Adrenal gland (tissue), 12 donors: Measurements from ENCODE around the gene VWDE. TPM values are rescaled to one million over a fixed set of nuclear protein-coding genes. Genes with fewer than 3 reads are reported as not detected.
A peak's percentile ranks its signal among the peaks of the same experiment; 100 is the strongest.

Source experiments
- DNase-seq, 7 donors: peaks; one replicate each; pipeline ENCODE4 v3.0.0-alpha.2; 2019 to 2020
- H3K27ac ChIP-seq, 5 donors: fragments of 200-600 bp; sonication (generic) in 4 of 5; 1 replicate in 3 of 5; 2 replicates in 2 of 5; pipeline versions ENCODE4 v1.5.1 to v1.8.0; 2016 to 2020; ENCODE audit warnings: mild to moderate bottlenecking in 1 of 5
- H3K27me3 ChIP-seq: fragments of 200-600 bp; 2 replicates; pipeline ENCODE4 v1.8.0; 2021
- H3K36me3 ChIP-seq, 2 donors: fragments of 200-600 bp; replicated peaks in 1 of 2; 1 replicate in 1 of 2; 2 replicates in 1 of 2; pipeline versions ENCODE4 v1.5.1 to v1.8.0; 2018 to 2022
- H3K4me1 ChIP-seq, 2 donors: fragments of 200-600 bp; replicated peaks in 1 of 2; 1 replicate in 1 of 2; 2 replicates in 1 of 2; pipeline versions ENCODE4 v1.5.1 to v1.8.0; 2018 to 2021
- H3K4me3 ChIP-seq, 4 donors: fragments of 200-600 bp; sonication (generic) in 3 of 4; one replicate each; pipeline ENCODE4 v1.5.1; 2016 to 2018
- H3K9me3 ChIP-seq, 3 donors: fragments of 200-600 bp; sonication (generic) in 1 of 3; replicated peaks in 1 of 3; 1 replicate in 2 of 3; 2 replicates in 1 of 3; pipeline versions ENCODE4 v1.5.1 to v1.8.0; 2016 to 2021
- POLR2A ChIP-seq, 2 donors: fragments of 450-650 bp; IDR thresholded peaks; one replicate each; pipeline ENCODE4 v1.6.1; 2017; ENCODE audit warnings: antibody characterized with exemption in 2 of 2, mild to moderate bottlenecking in 2 of 2, moderate library complexity in 1 of 2
- WGBS, 4 donors: extraction: QIAGEN DNeasy Blood & Tissue Kit in 2 of 4; methylation state at CpG; one replicate each; pipeline versions ENCODE4 v1.1.5 to v1.1.7; 2013 to 2017; 5-methylcytosine and 5-hydroxymethylcytosine counted together
- intact Hi-C, 2 donors: fragments of 100-400 bp; cut with DNase I; formaldehyde crosslinking; loops; one replicate each; pipeline versions ENCODE4 v1.14.1 to v1.15.0; 2022 to 2023
- polyA plus RNA-seq, 3 donors: library from polyadenylated mRNA; stranded (reverse); fragments of 200-250 nt in 2 of 3; fragments of 350-450 nt in 1 of 3; fragmentation: Illumina TruSeq in 1 of 3; extraction: RNeasy Lipid Tissue Mini Kit (QIAGEN cat#74804) in 1 of 3; gene quantifications; one replicate each; pipeline ENCODE4 v1.2.3, GENCODE V29; 2013 to 2014
- total RNA-seq, 9 donors: library from RNA; depleted of rRNA in 4 of 9; stranded (reverse); fragments of >200 nt in 4 of 9; fragments of 120-200 nt in 1 of 9; fragmentation: NEBNext Ultra II Directional in 1 of 9; extraction: Animal tissue kit (Norgen Biotek cat#: 25700) in 1 of 9; gene quantifications; one replicate each; pipeline versions ENCODE4 v1.1.0 to v1.2.4, GENCODE V29; 2013 to 2023
- TF ChIP-seq, protein P1 (sequence below), 6 experiments: fragments of 450-650 bp in 4 of 6; fragments of 200-600 bp in 2 of 6; sonication (generic) in 1 of 6; IDR thresholded peaks; 1 replicate in 5 of 6; 2 replicates in 1 of 6; pipeline versions ENCODE4 v1.5.1 to v1.8.0; 2016 to 2021; ENCODE audit warnings: antibody characterized with exemption in 6 of 6, mild to moderate bottlenecking in 2 of 6, moderate library complexity in 1 of 6
- donor health status: healthy with polysubstance abuse.
- donor health status: Bipolar disorder and iron deficiency.
- donor health status: DM: yes; HTN: yes; CAD: no.
- donor health status: DM: no; HTN: no; CAD: no.
- donor health status: DM: no; HTN: no; CAD: no.
- donor health status: DM: yes; HTN: yes; CAD: no.

The VWDE gene
- total and polyA plus RNA-seq, 12 donors, result 0.26 to 11.1 (median 0.95) TPM; not detected in 2

DNA sequence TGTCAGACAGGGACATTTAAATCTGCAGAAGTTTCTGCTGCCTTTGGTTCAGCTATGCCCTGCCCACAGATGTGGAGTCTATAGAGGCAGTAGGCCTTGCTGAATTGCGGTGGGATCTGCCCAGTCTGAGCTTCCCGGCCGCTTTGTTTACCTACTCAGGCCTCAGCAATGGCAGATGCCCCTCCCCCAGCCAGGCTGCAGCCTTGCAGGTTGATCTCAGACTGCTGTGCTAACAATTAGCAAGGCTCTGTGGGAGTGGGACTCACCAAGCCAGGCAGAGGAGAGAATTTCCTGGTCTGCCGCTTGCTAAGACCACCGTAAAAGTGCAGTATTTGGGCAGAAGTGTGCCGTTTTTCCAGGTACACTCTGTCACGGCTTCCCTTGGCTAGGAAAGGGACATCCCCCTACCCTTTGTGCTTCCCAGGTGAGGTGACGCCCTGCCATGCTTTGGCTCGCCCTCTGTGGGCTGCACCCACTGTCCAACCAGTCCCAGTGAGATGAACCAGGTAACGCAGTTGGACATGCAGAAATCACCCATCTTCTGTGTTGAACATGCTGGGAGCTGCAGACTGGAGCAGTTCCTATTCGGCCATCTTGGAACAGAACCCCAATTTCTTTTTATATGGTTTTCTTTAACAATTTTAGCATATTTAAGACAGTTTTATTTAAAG, 28.4 kb upstream of the VWDE start:
- no peaks in the 10 kb centered on the region for H3K4me1 ChIP-seq
- no peaks in the 10 kb centered on the region for H3K9me3 ChIP-seq
- 54 to 74% (median 72%) methylated on average over 10 to 11 of the region's 11 CpGs for WGBS, 4 donors
- intact Hi-C loops, result no loop called here
- no peaks in the 10 kb centered on the region for H3K27me3 ChIP-seq
- H3K27ac ChIP-seq, result no peak overlapping the region
- H3K4me3 ChIP-seq, result no peak overlapping the region
- H3K36me3 ChIP-seq, result no peaks in the 10 kb centered on the region
- DNase-seq, result no peak
- TF ChIP-seq POLR2A (IDR thresholded peaks at IDR 0.05), result no peak
- TF ChIP-seq, protein P1, sequence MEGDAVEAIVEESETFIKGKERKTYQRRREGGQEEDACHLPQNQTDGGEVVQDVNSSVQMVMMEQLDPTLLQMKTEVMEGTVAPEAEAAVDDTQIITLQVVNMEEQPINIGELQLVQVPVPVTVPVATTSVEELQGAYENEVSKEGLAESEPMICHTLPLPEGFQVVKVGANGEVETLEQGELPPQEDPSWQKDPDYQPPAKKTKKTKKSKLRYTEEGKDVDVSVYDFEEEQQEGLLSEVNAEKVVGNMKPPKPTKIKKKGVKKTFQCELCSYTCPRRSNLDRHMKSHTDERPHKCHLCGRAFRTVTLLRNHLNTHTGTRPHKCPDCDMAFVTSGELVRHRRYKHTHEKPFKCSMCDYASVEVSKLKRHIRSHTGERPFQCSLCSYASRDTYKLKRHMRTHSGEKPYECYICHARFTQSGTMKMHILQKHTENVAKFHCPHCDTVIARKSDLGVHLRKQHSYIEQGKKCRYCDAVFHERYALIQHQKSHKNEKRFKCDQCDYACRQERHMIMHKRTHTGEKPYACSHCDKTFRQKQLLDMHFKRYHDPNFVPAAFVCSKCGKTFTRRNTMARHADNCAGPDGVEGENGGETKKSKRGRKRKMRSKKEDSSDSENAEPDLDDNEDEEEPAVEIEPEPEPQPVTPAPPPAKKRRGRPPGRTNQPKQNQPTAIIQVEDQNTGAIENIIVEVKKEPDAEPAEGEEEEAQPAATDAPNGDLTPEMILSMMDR (IDR thresholded peaks at IDR 0.05), result no peak

DNA sequence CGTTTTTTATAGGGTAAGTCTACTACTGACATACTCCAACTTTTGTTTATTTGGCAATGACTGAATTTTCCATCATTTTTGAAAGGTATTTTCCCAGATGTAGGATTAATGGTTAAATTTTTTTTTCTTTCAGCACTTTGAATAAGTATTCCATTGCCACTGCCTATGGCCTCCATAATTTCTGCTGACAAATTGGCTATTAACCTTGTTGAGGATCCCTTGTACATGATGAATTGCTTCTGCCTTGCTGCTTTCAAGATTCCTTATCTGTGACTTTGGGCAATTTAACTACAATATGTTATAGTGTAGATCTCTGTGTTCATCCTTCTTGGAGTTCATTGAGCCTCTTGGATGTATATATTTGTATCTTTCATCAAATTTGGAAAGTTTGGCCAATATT, 21.6 kb upstream of the VWDE start:
- WGBS, 4 donors, result 39 to 50% (median 45%) methylated on average over 1 of the region's 1 CpG
- H3K9me3 ChIP-seq, result no peaks in the 10 kb centered on the region
- intact Hi-C loops, result no loop called here
- no peak overlapping the region for H3K4me3 ChIP-seq
- no peak for DNase-seq
- no peak overlapping the region for H3K27ac ChIP-seq
- H3K4me1 ChIP-seq, result no peaks in the 10 kb centered on the region
- no peaks in the 10 kb centered on the region for H3K27me3 ChIP-seq
- TF ChIP-seq, protein P1 (IDR thresholded peaks at IDR 0.05), result no peak
- no peak for TF ChIP-seq POLR2A (IDR thresholded peaks at IDR 0.05)
- H3K36me3 ChIP-seq, result no peaks in the 10 kb centered on the region

DNA sequence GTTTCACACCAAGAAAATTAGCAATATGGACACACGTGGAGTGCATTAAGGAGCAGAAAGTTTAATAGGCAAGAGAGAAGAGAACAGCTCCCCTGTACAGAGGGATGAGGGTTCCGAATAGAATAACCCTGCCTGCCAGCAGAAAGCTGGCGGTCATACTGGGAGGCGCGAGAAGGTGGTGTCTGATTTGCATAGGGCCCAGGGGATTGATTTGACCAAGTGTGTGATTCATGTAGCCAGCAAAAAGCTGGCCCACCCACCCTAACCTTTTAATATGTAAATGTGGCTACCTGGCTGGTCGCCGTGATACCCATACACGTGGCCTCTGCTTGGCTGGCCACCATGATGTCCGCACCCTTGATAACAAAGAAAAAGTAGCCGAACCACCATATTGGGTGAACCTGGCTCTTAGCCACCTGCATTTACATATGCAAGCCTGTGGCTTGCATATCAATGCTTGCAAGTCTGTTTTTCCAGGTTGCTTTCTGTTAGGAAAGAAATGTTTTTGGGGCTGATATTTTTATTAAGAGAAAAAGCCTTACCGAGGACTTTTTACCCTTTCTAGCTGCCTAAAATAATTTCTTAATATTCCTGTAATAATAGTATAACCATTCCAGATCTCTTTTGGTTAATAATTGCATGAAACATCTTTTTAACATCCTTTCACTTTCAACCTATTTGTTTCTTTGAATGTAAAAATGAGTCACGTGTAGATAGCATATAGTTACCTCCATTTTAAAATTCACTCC, 20.5 kb upstream of the VWDE start:
- TF ChIP-seq, protein P1 (IDR thresholded peaks at IDR 0.05), result no peak
- TF ChIP-seq POLR2A (IDR thresholded peaks at IDR 0.05), result no peak
- intact Hi-C loops, result no loop called here
- no peaks in the 10 kb centered on the region for H3K27me3 ChIP-seq
- no peaks in the 10 kb centered on the region for H3K4me1 ChIP-seq
- H3K9me3 ChIP-seq, result no peaks in the 10 kb centered on the region
- no peak overlapping the region for H3K27ac ChIP-seq
- H3K36me3 ChIP-seq, result no peaks in the 10 kb centered on the region
- DNase-seq, result peak in 1 of 7 donors; percentile 22
- 52 to 59% (median 56%) methylated on average over 12 of the region's 12 CpGs for WGBS, 4 donors
- H3K4me3 ChIP-seq, result no peak overlapping the region

DNA sequence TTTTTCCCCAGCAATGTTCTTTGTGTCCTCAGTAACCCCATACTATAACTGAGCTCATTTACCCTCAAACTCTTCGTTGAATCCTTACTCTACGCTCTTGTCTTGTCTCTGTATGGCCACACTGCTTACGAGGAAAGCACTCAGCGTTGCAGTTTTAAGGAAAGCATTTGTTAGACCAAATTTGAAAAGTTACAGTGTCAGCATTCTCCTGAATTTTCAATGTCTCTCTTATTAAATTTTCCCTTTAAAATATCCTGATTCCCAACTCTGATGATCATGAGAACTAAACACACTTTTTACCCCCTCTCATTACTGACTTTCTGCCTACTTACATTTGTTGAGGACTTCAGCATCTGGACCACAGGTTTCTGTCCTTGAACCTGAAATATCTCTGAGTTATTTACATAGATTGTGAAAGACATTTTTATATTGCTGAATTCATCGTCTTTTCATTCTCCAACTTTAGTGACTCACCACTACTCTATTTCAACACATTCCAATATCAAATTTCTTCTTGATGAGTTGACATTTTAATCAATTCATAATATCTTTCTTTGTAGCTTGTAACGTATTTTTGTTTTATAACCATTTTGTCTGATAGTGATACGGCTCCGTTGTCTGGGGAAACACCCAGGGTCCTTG, 19.8 kb upstream of the VWDE start:
- WGBS, 4 donors, result 29 to 58% (median 50%) methylated on average over 8 of the region's 8 CpGs
- Histone ChIP-seq H3K27ac (no peak overlapping the region), H3K9me3 (no peaks in the 10 kb centered on the region), H3K4me3 (no peak overlapping the region), H3K36me3 (no peaks in the 10 kb centered on the region), H3K4me1 (no peaks in the 10 kb centered on the region), H3K27me3 (no peaks in the 10 kb centered on the region)
- no peak for DNase-seq
- intact Hi-C loops, result no loop called here
- no peak for TF ChIP-seq POLR2A (IDR thresholded peaks at IDR 0.05)
- TF ChIP-seq, protein P1 (IDR thresholded peaks at IDR 0.05), result no peak
